ENCODE measurements around the gene APLN. TPM values are rescaled to one million over a fixed set of nuclear protein-coding genes. Genes with fewer than 3 reads are reported as not detected.

Gene APLN
- total RNA-seq, 2 experiments from 2014 or later, result 3.5 TPM

- Mint-ChIP-seq H3K4me1 (ENCODE audit: low read depth) (peaks cover 2% of the 10 kb centered on the region), H3K4me3 (no peak overlapping the region), H3K9me3 (no peaks in the 10 kb centered on the region), H3K36me3 (ENCODE audit: low read depth) (no peaks in the 10 kb centered on the region), H3K27ac (no peak overlapping the region), H3K27me3 (no peaks in the 10 kb centered on the region)
- POLR2A ChIA-PET, result no interaction called here
- intact Hi-C loops (cut with micrococcal nuclease), result no loop called here
- CTCF ChIA-PET, result interaction anchor here (7.1 kb wide), 1 partner anchor 84 kb away, joined by 57 read pairs; no protein-coding TSS in a partner anchor
- no peak for DNase-seq
- ATAC-seq, result no peak
- TF ChIP-seq CTCF (IDR thresholded peaks at IDR 0.05), result no peak
Measured at GRCh38 chrX:129641941-129642340, 12.8 kb downstream of the APLN start.

GRCh38 chrX:129641469-129641868, 13.3 kb downstream of the APLN start:
- intact Hi-C loops (cut with micrococcal nuclease), result no loop called here
- CTCF ChIA-PET, result interaction anchor here (7.1 kb wide), 1 partner anchor 85 kb away, joined by 57 read pairs; no protein-coding TSS in a partner anchor
- H3K27me3 Mint-ChIP-seq, result no peaks in the 10 kb centered on the region

GRCh38 chrX:129640737-129641136, 14.0 kb downstream of the APLN start:
- Mint-ChIP-seq H3K27me3 (no peaks in the 10 kb centered on the region), H3K4me3 (no peak overlapping the region), H3K27ac (no peak overlapping the region), H3K4me1 (ENCODE audit: low read depth) (peaks cover 2% of the 10 kb centered on the region), H3K9me3 (no peaks in the 10 kb centered on the region), H3K36me3 (ENCODE audit: low read depth) (no peaks in the 10 kb centered on the region)
- ChIA-PET CTCF (interaction anchor here (1.0 to 7.1 kb wide), 4 partner anchors 48 to 111 kb away, joined by 3 to 57 read pairs (median 4); no protein-coding TSS in a partner anchor), POLR2A (no interaction called here)
- DNase-seq (no peak), ATAC-seq (no peak)
- TF ChIP-seq CTCF (IDR thresholded peaks at IDR 0.05), result no peak
- intact Hi-C loops (cut with micrococcal nuclease), result no loop called here

More at GRCh38 chrX:129641469-129641868, 13.3 kb downstream of the APLN start:
- DNase-seq, result no peak
- POLR2A ChIA-PET, result no interaction called here
- Mint-ChIP-seq H3K4me1 (ENCODE audit: low read depth) (peaks cover 2% of the 10 kb centered on the region), H3K27ac (no peak overlapping the region), H3K9me3 (no peaks in the 10 kb centered on the region), H3K4me3 (no peak overlapping the region), H3K36me3 (ENCODE audit: low read depth) (no peaks in the 10 kb centered on the region)
- no peak for ATAC-seq
- TF ChIP-seq CTCF (IDR thresholded peaks at IDR 0.05), result no peak

- H3K27ac Mint-ChIP-seq, result no peak overlapping the region
- peaks cover 2% of the 10 kb centered on the region for H3K4me1 Mint-ChIP-seq (ENCODE audit: low read depth)
- H3K9me3 Mint-ChIP-seq, result no peaks in the 10 kb centered on the region
- H3K27me3 Mint-ChIP-seq, result no peaks in the 10 kb centered on the region
- H3K36me3 Mint-ChIP-seq (ENCODE audit: low read depth), result no peaks in the 10 kb centered on the region
- no peak for TF ChIP-seq CTCF (IDR thresholded peaks at IDR 0.05)
- intact Hi-C loops (cut with micrococcal nuclease), result loop anchor here (10.0 kb wide), 2 partner anchors 86 to 186 kb away; no protein-coding TSS in a partner anchor
- ChIA-PET POLR2A (no interaction called here), CTCF (interaction anchor here (1.0 to 7.1 kb wide), 5 partner anchors 16 to 286 kb away, joined by 3 to 57 read pairs (median 6); partner anchors contain the start of gene APLN)
- no peak for ATAC-seq
- DNase-seq, result no peak
- no peak overlapping the region for H3K4me3 Mint-ChIP-seq
Measured at GRCh38 chrX:129638917-129639316, 15.8 kb downstream of the APLN start.

- POLR2A ChIA-PET, result interaction anchor here (0.6 to 1.2 kb wide), 3 partner anchors 40 to 424 kb away, joined by 3 read pairs; no protein-coding TSS in a partner anchor
- DNase-seq, result peak; percentile 78
- TF ChIP-seq CTCF (IDR thresholded peaks at IDR 0.05), result peak; percentile 76
- no peaks in the 10 kb centered on the region for H3K27me3 Mint-ChIP-seq
- intact Hi-C loops (cut with micrococcal nuclease), result loop anchor here (10.0 kb wide), 2 partner anchors 87 to 187 kb away; no protein-coding TSS in a partner anchor
- CTCF ChIA-PET, result interaction anchor here (0.6 to 7.1 kb wide), 23 partner anchors 9 to 404 kb away, joined by 3 to 57 read pairs (median 3); partner anchors contain the start of gene APLN
- peaks cover 2% of the 10 kb centered on the region for H3K4me1 Mint-ChIP-seq (ENCODE audit: low read depth)
- peak; percentile 87 for ATAC-seq
- no peaks in the 10 kb centered on the region for H3K36me3 Mint-ChIP-seq (ENCODE audit: low read depth)
- peak overlapping the region; percentile 42 for H3K27ac Mint-ChIP-seq
- no peak overlapping the region for H3K4me3 Mint-ChIP-seq
- no peaks in the 10 kb centered on the region for H3K9me3 Mint-ChIP-seq
Measured at GRCh38 chrX:129637217-129638109, 17.3 kb downstream of the APLN start.
